ENCODE results near the gene GRAMD4.

Gene GRAMD4

DNA sequence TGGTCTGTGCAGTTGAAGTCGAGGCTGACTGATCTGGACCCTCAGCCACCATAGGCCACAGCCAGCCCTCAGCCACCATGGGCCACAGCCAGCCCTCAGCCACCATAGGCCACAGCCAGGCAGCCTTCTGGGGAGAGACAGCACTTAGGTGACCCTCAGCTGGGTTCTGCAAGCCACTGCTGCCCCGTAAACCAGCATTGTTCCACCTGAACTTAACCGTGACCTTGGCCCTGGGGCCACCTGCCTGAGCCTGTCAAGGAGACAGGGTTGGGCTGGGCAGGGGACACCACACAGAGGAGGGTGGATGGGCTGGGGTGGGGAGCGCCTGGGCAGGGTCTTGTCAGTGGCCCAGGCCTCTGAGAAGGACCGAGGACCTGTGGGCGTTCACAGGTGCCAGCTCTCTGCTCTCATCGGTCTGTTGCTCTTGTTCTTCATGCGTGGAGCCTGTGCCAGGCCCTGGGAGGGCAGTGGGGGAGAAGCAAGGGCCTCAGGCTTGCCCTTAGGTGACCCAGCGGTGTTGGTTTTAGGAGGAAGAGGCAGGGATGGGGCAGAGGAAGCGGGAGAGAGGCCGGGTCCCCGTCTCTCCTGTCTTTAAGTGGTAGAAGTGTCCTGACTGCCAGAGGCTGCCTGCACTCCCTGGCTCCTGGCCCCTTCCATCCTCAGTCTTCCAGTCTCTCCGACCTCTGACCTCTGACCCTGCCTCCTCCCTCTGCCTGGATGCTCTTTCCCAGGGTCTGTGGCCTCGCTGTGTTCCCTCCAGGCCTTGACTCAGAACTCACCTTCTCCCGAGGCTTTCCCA is 36.9 kb downstream of the GRAMD4 start:
- no peak for DNase-seq (ENCODE audit: low spot score)

DNA sequence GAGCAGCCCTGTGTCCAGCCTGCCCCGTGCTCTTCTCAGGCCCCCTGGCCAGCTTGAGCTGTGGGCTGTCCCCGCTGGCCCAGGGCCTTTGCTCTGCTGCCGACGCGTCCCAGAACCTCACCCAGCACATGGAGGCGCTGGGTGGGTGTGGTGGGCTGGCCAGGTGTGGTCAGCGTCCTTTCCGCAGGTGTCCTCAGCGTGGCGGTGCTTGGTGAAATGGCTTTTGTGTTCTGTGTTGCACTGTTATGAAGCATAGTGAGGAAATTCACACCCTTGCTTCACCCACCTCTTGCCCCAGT is 37.4 kb downstream of the GRAMD4 start:
- DNase-seq (ENCODE audit: low spot score): no peak

DNA sequence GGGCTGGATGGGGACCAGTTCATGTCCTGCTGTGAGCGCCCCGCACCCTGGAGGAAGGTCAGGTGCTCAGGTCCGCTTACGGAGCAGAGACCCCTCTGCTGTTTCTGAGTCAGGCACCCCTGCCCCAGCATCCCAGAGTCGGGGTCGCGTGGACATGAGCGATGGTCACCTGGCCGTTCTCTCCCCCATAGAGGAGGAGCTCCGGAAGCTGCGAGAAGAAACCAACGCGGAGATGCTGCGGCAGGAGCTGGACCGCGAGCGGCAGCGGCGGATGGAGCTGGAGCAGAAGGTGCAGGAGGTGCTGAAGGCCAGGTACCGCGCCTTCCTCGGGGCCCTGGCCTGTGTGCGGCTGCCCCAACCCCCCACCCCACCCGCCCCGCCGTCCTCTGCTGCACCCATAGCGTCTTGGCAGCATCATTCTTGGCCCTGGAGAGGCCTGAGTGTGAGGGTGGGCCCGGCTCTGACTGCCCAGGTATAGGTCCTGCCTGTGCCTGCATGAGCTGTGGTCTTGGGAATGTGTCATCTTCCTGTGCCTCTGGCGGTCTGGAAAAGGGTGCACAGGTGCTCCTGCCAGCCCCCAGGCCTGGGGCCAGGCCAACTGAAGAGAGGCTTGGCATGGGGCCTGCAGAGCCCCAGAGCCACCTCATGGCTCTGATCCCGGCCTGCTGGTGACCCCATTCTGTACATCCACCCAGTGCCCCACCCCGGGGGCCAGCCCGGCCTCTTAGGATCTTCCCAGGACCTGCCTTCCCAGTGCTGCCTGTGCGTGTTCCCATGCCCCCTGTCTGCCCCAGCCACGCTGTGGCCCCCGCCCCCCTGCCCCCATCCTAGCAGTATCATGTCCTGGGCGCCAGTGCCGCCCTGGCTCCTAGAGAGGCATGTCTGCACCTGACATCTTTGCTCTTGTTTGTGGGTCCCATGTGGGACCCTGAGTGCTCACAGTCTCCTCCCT is 38.1 kb downstream of the GRAMD4 start:
- no peak for DNase-seq (ENCODE audit: low spot score)

DNA sequence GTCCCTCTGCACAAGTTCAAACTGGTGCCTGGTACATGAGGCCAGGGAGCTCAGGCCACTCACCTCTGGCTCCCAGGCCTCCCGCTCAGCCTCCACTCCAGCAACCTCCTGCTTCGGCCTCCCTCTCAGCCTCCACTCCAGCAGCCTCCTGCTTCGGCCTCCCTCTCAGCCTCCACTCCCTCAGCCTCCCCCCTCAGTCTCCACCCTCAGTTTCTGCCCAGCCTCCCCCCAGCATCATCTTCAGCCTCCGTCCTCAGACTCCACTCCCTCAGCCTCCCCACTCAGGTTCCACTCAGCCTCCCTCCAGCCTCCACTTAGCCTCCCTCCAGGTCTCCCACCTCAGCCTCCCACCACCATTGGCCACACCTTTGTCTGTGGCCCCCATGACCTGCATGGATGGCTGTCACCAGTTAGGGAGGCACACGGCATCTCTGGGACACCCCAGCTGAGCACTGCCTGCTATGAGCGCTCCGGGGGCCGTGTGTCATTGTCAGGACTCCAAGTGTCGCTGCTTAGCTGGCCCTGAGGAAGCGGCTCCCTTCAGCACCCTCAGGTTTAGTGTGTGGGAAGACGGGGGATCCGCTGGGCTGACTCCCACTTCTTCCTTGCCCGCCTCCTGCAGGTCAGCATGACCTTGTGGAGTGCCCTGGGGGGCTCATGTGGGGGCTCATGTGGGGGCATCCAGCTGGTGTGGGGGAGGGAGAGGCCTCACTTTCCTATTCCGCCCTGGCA is 39.0 kb downstream of the GRAMD4 start:
- no peak for DNase-seq (ENCODE audit: low spot score)

DNA sequence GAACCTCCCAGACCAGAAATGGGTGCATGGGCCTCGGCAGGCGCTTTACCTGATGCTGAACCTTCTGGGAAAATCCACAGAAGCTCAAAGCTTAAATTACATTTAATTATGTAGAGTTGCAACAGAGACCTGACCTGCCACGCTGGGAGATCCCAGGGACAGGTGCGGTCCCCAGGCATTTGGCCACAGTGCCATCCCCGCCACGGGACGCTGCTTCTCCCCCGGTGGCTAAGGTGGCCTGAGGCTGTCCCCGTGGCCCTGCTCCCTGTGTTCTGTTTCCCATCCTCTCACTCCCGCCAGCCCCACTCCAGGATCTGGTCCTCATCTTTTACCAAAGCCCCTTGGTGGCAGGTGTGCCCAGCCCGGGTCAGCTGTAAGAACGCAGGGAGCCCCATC is 39.6 kb downstream of the GRAMD4 start:
- no peak for DNase-seq (ENCODE audit: low spot score)

DNA sequence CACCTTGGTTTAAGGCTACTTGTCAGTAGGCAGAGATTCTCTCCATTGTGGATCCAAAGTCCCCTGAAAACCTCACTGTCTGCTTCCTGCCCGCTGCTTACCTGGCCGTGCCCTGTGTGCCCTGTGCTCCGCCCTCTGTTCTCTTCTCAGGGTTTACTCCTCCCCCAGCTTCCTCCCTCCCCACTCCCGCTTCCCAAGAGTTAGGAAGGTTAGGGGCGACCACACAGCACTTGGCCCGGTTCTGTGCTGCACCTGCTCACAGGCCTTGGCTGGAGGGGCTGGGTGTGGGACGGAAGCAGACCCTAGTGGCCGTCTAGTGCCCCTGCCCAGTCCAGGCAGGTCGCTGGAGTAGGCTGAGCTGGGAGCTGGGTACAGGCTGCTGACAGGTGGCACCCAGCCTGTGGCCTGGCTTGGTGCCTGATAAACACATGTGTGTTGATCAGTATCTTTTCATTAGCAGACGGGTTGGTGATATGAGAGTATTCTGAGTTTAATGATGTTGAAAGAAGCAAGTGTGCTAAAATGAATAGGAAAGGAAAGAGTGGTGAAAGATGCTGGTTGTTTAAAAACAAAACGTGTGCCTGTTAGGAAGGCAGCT is 40.5 kb downstream of the GRAMD4 start:
- DNase-seq (ENCODE audit: low spot score): no peak

DNA sequence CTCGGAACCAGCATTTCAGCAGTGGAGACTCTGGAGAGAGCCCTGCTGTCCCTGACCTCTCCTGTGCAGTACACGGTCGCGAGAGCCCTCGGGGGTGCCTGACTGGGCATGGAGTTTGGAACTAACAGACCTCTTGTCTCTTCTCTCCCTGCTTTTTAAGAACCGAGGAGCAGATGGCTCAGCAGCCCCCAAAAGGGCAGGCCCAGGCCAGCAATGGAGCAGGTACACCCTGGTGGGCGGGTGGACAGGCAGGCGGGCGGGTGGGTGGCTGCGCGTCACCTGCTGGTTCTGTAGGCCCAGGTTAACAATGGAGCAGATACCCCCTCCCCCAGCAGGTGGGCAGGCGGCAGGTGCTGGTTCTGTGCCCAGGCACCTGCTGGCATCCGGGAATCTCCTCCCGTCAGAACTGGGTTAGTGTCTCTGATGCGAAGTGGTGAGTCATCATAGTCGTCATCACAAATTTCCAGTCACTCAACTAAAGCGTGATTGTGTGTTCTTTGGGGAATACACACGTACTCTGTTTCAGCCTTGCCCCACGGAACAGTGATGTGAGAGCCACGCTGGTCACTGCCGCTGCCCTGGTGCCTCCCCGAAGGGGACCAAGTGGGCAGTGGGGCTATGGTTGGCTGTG is 41.1 kb downstream of the GRAMD4 start:
- no peak for DNase-seq (ENCODE audit: low spot score)

DNA sequence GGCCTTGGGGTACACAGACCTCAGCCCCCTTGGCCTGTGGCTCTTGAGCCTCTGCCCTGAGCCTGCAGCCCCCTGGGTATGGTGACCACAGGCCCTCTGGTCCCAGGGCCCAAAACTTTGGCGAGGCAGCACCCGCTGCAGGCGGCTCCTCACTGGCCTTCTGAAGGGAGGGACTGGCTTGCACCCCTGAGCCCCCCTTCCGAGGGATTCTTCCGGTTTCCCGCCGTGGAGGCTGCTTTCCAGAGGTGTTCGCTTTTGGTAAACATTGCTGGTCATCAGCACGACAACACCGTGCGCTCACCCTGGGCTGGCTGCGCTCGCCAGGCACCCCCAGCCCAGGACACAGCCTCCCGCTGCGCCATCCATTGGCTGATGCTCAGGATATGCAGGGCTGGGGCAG is 42.0 kb downstream of the GRAMD4 start:
- DNase-seq (ENCODE audit: low spot score): no peak

DNA sequence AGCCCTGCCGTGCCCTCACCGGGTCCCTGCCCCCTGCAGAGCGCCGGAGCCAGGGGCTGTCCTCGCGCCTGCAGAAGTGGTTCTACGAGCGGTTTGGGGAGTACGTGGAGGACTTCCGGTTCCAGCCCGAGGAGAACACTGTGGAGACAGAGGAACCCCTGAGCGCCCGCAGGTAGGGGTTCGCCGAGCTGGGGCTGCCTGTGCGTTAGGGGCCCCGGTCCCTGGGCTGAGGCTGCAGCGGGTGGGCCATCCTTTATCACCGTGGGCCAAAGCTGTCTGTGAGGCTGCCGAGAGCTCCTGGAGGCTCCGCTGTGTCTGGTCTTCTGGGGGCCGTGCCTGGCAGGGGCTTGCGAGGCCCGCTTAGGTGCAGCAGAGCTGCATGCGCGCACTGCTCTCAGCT is 42.8 kb downstream of the GRAMD4 start:
- no peak for DNase-seq (ENCODE audit: low spot score)

DNA sequence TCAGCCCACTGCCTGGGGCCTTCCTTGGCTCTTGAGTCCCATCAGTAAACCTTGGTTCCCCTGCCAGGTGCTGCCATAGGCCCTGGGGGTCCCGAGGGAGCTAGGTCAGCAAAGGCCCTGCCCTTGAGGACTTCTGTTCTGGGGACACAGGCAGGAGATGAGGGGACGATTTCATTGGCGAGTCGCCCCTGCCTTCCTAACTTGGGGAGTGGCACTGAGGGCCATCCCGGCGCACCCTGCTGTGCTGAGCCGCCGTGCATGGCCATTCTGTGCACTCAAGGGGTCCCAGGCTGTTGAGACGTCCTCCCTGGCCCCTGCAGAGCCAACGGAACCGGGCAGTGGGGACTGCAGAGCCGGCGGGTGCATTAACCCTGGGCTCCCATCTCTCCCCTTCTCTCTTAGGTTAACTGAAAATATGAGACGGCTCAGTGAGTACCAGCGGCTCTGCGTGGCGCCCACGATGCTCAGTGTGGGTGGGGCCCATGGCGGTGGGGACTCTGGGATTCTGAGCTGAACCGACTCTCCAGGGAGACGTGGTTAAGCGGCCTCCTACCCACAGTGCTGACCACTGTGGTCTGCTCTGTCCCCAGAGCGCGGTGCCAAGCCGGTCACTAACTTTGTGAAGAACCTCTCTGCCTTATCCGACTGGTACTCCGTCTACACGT is 43.4 kb downstream of the GRAMD4 start:
- no peak for DNase-seq (ENCODE audit: low spot score)

DNA sequence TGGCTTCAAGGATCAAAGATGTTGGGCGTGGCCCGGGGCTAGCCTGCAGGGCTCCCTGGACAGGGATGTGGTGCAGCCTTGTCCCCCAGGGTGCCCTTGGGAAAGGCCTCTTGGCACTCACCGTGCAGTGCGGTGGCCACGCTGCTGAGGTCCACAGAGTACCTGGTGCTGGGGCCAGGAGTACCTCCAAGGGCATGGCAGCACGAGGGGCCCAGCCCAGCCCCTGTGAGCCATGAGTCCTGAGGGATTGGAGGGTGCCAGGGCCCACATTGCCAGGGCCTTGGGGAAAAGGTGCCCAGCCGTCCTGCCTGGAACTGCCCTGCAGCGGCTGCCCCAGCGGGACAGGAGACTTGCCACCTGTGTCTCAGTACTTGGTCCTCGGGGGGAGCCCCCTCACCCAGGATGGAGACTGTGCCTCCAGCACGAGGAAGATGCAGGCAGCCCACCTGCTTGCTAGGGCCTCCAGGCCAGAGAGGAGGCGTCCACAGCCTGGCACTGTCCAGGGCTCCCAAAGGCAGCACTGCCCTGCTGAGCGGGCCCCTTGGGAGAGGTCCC is 44.2 kb downstream of the GRAMD4 start:
- DNase-seq (ENCODE audit: low spot score): no peak

DNA sequence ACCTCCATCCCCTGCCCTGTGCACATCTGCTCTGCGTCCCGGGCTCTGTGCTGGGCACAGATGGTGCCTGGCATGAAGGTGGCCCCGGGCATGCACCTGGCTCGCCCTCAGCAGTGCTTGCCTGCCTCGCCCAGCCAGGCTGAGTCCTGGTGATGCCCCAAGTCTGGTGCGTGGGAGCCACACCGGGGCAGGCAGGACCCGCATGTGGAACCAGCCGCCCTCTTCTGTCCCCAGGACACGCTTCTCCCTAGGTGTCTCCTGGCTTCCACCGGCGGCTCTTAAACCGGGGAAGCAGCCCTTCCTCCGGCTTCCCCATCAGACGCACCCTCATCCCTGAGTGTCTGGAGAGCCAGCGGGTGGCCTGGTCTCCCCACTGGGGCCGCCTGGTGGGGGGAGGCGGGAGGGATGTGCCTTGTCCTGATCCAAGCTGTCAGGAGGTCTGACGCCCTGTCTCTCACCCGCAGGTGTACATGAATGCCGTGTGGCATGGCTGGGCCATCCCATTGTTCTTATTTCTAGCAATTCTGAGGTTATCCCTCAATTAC is 45.0 kb downstream of the GRAMD4 start:
- DNase-seq (ENCODE audit: low spot score): no peak

DNA sequence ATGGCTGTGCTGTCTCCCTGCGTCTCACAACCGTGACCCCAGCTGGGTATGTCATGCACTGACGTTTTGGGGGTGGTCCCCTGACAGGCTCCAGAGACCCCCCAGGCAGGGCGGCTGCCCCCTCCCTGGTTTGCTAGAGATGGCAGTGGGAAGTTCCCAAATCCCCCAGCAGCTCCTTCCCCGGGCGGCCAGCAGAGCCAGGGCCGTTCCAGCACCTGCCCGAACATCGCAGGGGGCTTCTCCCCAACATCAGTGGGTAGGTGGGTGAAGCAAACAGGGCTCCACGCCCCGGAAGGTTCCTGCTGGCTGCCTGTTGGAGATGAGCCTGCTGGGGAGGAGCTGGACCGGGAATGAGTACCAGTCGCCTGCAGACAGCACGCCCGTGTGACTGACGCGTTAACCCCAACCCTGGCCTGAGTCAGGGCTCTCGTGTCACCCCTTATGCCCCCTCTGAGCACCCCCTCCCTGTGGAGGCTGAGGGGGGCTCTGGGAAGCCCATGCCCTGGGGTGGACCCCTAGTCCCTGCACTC is 45.6 kb downstream of the GRAMD4 start:
- DNase-seq (ENCODE audit: low spot score): no peak

DNA sequence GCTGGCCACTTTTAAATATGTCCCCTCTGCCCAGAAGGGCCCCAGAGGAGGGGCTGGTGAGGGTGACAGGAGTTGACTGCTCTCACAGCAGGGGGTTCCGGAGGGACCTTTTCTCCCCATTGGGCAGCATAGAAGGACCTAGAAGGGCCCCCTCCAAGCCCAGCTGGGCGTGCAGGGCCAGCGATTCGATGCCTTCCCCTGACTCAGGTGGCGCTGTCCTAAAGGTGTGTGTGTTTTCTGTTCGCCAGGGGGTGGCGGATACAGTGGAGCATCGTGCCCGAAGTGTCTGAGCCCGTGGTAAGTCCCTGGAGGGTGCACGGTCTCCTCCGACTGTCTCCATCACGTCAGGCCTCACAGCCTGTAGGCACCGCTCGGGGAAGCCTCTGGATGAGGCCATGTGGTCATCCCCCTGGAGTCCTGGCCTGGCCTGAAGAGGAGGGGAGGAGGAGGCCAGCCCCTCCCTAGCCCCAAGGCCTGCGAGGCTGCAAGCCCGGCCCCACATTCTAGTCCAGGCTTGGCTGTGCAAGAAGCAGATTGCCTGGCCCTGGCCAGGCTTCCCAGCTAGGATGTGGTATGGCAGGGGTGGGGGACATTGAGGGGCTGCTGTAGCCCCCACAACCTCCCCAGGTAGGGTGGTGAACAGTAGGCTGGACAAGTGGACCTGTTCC is 46.5 kb downstream of the GRAMD4 start:
- no peak for DNase-seq (ENCODE audit: low spot score)

DNA sequence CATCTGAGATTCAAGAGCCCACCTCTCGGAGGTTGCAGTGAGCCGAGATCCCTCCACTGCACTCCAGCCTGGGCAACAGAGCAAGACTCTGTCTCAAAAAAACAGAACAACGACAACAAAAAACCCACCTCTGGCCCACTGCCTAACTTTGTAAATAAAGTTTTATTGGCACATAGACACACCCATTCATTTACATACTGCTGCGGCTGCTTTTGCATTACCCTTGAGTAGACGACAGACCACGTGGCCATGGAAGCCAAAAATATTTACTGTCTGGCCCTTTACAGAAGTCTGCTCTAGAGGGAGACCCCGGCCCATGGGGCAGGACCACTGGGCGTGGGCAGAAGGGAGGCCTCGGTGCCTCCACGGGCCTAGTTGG is 47.0 kb downstream of the GRAMD4 start:
- DNase-seq (ENCODE audit: low spot score): no peak

DNA sequence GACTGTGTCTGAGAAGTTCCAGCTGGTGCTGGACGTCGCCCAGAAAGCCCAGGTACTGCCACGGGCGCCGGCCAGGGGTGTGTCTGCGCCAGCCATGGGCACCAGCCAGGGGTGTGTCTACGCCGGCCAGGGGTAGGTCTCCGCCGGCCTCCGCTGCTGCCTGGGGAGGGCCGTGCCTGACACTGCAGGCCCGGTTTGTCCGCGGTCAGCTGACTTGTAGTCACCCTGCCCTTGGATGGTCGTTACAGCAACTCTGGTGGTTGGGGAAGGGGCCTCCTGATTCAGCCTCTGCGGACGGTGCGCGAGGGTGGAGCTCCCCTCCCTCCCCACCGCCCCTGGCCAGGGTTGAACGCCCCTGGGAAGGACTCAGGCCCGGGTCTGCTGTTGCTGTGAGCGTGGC is 47.9 kb downstream of the GRAMD4 start:
- no peak for DNase-seq (ENCODE audit: low spot score)

DNA sequence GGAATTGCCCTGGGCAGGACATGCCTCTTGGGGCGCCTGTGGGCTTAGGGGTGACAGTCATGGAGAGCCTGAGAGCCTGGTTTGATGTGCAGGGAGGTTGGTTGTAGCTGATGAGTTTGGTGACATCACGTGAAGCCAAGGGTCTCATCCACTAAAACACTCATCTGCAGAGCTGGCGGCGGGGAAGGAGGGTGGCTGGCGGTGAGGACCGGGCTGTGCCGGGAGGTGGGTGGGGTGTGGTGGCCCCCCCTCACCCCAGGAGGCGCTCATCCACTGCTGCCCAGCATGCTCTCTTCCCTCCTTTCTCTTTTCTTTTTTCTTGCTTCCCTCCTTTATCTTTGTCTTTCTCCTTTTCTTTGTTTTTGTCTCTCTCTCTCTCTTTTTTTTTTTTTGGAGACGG is 49.0 kb downstream of the GRAMD4 start:
- no peak for DNase-seq (ENCODE audit: low spot score)

DNA sequence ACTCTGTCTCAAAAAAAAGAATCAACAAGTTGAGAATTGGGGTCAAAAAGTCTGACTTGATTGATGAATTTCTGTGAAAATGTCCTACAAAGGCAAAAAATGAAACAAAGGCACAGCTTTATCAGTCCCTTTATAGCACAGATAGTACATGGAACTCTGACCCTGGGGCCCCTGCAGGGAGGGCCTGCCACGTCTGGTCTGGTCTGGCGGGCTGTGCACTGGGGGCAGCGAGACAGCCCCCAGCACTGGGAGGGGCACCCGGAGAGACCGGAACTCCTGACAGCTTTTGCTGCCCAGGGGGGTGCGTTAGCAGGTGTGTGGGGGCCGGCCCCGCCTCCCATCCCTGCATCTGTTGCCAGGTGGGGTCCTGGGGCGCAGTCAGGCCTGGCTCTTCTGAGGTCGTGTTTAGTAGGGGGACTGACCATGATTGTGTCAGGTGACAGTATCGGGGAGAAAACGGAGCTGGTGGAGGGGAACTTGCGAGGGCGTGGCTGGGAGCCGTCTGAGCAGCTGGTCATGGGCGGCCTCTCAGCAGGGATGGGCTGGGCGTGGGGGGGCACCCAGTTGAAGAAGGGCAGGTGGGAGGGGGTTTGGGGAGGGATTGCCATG is 51.7 kb downstream of the GRAMD4 start:
- DNase-seq (ENCODE audit: low spot score): no peak

DNA sequence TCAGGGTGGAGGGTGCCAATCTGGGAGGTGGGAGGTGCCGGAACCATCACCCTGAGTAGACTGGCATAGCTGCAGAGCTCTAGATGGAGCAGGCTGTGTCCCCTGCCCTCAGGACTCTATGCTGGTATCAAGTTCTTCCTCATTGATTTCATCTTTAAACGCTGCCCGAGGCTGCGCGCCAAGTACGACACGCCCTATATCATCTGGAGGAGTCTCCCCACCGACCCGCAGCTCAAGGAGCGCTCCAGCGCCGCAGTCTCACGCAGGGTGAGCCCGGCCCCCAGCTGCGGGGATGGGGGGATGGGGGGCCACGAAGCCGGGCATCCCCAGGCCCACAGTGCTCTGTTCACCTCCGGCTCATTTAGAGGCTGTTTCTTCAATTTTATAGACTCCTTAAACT is 52.5 kb downstream of the GRAMD4 start:
- no peak for DNase-seq (ENCODE audit: low spot score)

DNA sequence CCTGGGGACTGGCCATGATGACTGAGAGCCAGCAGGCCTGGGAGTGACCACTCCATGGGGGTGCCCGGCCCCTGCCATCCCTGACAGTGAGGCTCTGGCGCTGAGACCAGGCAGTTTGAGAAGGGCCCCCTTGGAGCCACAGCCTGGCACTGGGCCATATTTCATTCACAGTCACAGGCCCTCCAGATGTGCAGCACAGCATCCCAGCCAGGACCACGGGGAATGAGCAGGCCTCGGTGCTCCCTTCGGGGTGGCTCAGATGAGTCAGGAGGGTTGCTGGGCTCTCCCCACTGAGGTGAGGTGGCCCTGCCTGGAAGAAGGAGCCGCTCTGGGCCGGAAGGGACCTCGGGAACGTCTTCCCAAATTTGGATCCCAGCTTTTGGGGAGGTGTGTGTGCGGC is 53.0 kb downstream of the GRAMD4 start:
- no peak for DNase-seq (ENCODE audit: low spot score)

All from D341Med (cell line).